SW480 (cell line): ENCODE data around the gene GTSE1.
"Not testable (repeated sequence)": the region's sequence is repeated elsewhere in the genome, so short reads cannot be mapped to it uniquely, and the experiment has no call there.

Experiments used
- DNase-seq: peaks from one replicate; pipeline ENCODE4 v3.0.0-alpha.2; 2016; ENCODE audit warnings: low spot score

The GTSE1 gene, protein sequence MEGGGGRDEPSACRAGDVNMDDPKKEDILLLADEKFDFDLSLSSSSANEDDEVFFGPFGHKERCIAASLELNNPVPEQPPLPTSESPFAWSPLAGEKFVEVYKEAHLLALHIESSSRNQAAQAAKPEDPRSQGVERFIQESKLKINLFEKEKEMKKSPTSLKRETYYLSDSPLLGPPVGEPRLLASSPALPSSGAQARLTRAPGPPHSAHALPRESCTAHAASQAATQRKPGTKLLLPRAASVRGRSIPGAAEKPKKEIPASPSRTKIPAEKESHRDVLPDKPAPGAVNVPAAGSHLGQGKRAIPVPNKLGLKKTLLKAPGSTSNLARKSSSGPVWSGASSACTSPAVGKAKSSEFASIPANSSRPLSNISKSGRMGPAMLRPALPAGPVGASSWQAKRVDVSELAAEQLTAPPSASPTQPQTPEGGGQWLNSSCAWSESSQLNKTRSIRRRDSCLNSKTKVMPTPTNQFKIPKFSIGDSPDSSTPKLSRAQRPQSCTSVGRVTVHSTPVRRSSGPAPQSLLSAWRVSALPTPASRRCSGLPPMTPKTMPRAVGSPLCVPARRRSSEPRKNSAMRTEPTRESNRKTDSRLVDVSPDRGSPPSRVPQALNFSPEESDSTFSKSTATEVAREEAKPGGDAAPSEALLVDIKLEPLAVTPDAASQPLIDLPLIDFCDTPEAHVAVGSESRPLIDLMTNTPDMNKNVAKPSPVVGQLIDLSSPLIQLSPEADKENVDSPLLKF

GRCh38 chr22:46296257-46297150, at the start of gene GTSE1:
TSS of gene GTSE1 (plus strand) at chr22:46296870. CDS start at chr22:46297401, 531 bp downstream.
- DNase-seq = peak; percentile 94

DNA sequence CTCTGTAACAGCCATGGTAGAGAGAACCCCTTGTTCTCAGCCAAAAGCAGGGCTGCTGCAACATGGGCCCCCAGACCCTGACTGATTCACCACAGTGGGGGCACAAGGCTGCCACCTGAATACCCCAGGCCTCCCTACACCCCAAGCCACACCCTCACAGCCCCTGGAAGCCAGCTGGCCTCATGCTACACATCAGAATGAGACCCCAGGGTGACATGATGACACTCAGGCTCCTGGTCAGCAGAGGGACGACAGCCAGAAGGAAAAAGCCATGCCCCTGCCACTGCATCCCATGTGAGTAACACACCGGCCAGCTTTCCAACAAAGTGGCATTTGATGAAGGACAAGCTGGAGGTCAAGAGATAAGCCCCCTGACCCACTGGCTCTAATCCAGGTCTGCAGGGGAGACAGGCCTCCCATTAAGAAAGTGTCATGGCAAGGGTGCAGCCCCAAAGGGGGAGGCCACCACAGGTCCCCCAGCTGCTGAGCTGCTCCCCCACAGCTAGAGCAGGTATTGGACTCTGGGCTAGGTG, 49.2 kb upstream of the GTSE1 start:
- DNase-seq = no peak

GRCh38 chr22:46250035-46250782, 46.5 kb upstream of the GTSE1 start, which contains the start of gene CDPF1:
TSS of gene CDPF1 (minus strand) at chr22:46250293. CDS start at chr22:46248284, 2,009 bp downstream.
- peak; percentile 80 for DNase-seq

GRCh38 chr22:46250783-46251125, 45.9 kb upstream of the GTSE1 start:
- no peak for DNase-seq

DNA sequence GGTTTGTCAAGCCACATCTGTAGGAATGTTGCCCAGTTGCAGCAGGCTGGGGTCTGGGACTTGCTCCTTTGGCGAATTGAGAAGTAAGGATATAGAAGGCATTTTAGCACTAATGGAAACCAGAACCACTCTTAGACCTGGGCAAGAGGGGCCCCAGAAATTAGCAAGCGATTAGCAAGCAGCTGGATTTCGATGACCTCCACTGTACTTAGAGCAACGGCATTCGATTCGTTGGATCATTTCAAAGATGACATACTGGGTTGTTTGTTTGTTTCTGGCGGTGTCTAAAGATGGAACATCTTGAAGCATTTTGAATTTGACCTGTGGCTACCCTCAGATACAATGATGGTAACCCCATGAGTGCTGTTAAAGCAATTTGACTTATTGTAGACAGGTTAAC, 45.4 kb upstream of the GTSE1 start:
- DNase-seq = no peak

- DNase-seq = no peak
Measured at GRCh38 chr22:46251816-46252380, 44.8 kb upstream of the GTSE1 start.

GRCh38 chr22:46256358-46256958, 40.2 kb upstream of the GTSE1 start:
- DNase-seq = no peak

- DNase-seq = no peak
Measured at GRCh38 chr22:46259374-46259773, 37.3 kb upstream of the GTSE1 start.

DNA sequence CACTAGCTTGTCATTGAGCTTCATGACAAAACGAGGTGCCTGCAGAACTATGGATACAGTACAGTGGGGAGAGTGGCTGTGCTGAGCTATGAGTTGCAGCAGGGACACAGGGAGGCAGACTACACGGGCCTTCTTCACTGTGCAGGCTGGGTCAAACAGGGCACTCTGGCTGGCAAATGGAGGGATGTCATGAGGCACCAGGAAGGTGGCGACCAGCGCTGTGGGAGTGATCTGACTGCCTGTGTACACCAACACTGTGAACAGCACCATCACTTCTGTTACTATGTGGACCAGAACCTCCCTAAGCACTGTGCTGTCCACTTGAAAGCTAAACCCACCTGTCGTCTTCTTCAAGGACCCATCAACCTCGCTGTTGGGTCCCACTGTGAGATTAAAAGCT, 36.6 kb upstream of the GTSE1 start:
- DNase-seq = no peak

DNA sequence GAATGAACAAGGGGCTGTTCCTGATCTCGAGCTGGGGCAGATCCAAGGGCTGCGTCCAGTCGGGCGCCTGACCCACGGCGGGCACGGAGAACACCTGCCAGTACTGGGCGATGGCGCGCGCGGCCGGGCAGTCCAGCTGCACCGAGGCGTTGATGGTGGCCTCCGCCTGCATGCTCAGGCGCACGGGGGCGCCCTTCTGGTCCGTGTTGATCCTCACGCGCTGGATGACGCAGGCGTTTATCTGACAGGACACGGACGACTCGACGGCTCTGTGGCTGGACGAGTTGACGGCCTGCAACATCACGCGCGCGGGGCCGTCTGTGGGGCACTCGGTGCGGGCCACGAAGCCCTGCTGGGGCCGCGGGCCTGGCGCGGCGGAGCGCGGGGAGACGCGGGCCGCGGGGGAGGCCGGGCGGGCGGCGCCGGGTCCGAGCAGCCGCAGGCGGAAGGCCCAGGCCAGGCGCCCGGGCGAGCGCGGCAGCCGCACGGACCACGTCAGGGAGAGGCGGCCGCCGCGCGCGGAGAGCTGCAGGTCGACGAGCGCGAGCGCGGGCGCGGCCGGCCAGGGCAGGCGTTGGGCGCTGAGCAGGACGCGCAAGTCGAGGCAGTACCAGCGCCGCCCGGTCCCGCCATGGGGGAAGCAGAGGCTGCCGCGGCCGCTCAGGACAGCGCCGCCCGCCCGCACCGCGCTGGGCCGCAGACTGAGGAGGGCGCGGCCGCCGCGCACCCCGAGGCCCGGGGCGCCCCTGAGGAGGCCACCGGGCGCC, 34.0 kb upstream of the GTSE1 start:
- DNase-seq = no peak

DNA sequence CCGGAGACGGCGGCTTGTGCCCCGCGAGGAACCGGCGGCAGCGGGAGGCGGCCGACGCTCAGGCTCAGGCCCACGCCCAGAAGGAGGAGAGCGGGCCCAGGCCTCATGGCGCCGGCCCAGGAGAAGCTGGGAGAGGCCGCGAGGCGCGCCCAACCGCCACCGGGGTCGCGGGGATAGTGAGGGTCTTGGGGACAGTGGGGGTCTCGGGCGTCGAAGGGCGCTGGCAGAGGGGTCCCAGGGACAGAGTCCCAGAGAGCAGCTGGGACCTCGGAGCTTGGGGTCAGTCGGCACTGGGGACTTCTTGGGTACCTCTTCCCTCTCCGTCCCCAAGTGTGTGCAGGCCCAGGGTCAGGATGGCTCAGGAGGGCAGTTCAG, 33.5 kb upstream of the GTSE1 start, which contains the start of gene PKDREJ:
Gene PKDREJ (minus strand): TSS at position 128 of the 375 bp plus-strand sequence. CDS start 21 bp downstream, at position 107.
- DNase-seq = no peak

GRCh38 chr22:46264520-46264919, 32.1 kb upstream of the GTSE1 start:
- DNase-seq = not testable (repeated sequence)

DNA sequence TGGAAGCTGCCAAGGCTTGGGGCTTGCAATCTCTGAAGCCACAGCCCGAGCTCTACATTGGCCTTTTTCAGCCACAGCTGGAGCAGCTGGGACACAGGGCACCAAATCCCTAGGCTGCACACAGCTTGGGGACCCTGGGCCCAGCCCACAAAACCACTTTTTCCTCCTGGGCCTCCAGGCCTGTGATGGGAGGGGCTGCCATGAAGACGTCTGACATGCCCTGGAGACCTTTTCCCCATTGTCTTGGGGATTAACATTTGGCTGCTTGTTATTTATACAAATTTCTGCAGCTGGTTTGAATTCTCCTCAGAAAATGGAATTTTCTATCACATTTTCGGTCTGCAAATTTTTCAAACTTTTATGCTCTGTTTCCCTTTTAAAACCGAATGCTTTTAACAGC, 31.0 kb upstream of the GTSE1 start:
- DNase-seq = not testable (repeated sequence)

GRCh38 chr22:46267431-46268279, 29.0 kb upstream of the GTSE1 start, which contains the start of gene TTC38:
TSS of gene TTC38 (plus strand) at chr22:46268008. CDS start at chr22:46268040, 32 bp downstream.
- DNase-seq = peak; percentile 82

GRCh38 chr22:46269564-46269963, 27.1 kb upstream of the GTSE1 start:
- no peak for DNase-seq

GRCh38 chr22:46272196-46272595, 24.5 kb upstream of the GTSE1 start:
- no peak for DNase-seq

GRCh38 chr22:46272762-46273431, 23.8 kb upstream of the GTSE1 start:
- no peak for DNase-seq
